GM13977 (cell line): ENCODE data around the gene SHBG.

Experiments
- DNase-seq: peaks from one replicate; pipeline ENCODE4 v3.0.0; 2012; ENCODE audit warnings: low spot score
- CTCF ChIP-seq: IDR thresholded peaks from 2 replicates; pipeline ENCODE4 v1.5.1; 2012; ENCODE audit warnings: mild to moderate bottlenecking, control low read depth; ENCODE audit not compliant: insufficient read depth; ENCODE audit errors: extremely low read depth, missing control alignments
- in situ Hi-C: fragments of 300-500 bp; cut with MboI; formaldehyde crosslinking; loops from one replicate; pipeline ENCODE4 v1.12.0; 2022; ENCODE audit warnings: low sequenced_read_pairs, low pct_unique_long_range_greater_than_20kb, mixed read lengths, inconsistent platforms; ENCODE audit not compliant: unreplicated experiment

SHBG gene

GRCh38 chr17:7629939-7630571 lies at the start of gene SHBG:
Gene SHBG, plus strand, starts transcription at chr17:7630135. Its CDS starts 38 bp downstream, at chr17:7630173.
- in situ Hi-C loops = no loop called here
- no peak for DNase-seq
- TF ChIP-seq CTCF = no peak

DNA sequence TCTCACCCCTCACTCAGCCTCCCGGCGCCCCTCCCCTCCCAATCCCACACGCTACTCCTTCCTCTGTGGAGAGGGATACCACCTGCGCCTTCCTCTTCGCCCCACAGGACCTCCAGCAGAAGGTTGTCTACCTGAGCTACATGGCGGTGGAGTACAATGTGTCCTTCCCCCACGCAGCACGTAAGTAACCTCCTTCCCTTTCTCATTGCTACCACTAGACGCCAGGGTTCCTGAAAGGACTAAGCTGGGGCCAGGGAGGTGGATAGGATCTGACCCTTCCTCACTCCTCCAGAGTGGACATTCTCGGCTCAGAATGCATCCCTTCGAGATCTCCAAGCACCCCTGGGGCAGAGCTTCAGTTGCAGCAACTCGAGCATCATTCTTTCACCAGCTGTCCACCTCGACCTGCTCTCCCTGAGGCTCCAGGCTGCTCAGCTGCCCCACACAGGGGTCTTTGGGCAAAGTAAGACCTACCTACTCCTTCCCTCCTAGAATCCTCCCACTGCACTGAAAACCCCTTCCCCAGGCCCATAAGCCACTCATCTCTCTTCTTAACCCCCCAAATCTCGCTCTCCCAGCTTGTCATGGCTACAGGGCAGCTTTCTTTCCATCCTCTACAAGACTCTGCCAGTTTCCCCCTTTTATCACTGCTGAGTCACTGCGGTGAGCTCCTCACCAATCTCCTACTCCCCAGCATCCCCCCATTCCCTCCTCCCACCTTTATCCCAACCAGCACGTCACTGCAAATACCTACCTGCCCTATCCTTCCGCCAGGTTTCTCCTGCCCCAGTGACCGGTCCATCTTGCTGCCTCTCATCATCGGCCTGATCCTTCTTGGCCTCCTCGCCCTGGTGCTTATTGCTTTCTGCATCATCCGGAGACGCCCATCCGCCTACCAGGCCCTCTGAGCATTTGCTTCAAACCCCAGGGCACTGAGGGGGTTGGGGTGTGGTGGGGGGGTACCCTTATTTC lies 49.0 kb upstream of the SHBG start:
- in situ Hi-C loops = no loop called here
- no peak for TF ChIP-seq CTCF
- no peak for DNase-seq

DNA sequence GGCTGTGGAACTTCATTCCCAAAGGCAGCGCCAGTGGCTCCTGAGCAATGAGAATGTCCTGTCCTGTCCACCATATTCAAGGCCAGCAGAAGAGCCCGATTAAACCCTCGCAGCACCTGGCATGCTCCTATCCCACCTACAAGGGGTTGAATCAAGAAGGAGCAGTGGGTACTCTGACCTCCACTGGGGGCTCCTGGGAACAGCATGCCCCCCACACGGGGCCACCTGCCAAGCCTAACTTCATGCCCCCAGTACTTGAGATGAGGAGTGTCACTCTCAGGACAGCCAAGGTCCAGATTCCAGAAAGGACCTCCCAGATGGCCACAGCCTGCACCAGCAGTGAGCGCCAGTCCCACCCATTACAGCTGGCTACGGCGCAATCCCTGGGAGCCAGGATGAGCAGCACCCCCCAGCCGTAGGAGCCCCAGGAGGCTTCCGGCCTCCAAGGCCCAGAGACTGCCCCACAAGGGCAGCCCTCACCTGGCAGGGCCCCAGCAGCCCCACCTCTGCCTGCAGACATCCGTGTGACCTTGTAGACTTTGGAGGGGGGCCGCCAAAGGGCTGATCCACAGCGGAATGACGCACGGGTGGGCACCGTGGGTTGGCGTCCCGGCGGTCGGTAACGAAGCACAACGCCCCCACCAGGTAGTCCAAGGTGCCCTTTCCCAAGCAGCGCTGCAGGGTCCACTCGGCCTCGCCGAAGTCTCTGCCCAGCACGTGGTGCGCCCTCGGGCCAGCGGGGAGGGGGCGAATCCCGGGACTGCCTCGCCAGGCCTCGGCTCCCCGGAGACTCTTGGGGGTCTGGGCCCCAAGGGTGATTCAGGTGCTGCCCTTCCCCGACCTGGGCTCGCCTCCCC lies 47.3 kb upstream of the SHBG start:
- in situ Hi-C loops = no loop called here
- no peak for DNase-seq
- TF ChIP-seq CTCF = no peak

- in situ Hi-C loops = no loop called here
- no peak for TF ChIP-seq CTCF
- DNase-seq = peak; percentile 95
Observed at GRCh38 chr17:7583253-7584109, 46.5 kb upstream of the SHBG start, which contains the start of gene MPDU1. Gene MPDU1, plus strand, starts transcription at chr17:7583852. Its CDS starts 11 bp downstream, at chr17:7583863.

GRCh38 chr17:7586673-7587419 lies 43.1 kb upstream of the SHBG start:
- DNase-seq = no peak
- TF ChIP-seq CTCF = peak; percentile 7
- in situ Hi-C loops = no loop called here
